Right ventricle myocardium inferior (tissue), 1 donor: ENCODE data around the gene CHAF1A. TPM values are rescaled to one million over a fixed set of nuclear protein-coding genes. Genes with fewer than 3 reads are reported as not detected.

Source experiments
- microRNA-seq: library from miRNA; unstranded; fragments of <30 nt; microRNA quantifications from one replicate; pipeline ENCODE4 v1.2.0, GENCODE V29; 2020
- total RNA-seq: library from RNA; stranded (reverse); fragmentation: NEBNext Ultra II Directional; extraction: Animal tissue kit (Norgen Biotek cat#: 25700); gene quantifications from one replicate; pipeline ENCODE4 v1.2.1, GENCODE V29; 2021
- donor health status: DM: no; HTN: yes; CAD: no; lungs with severe emphysema.

Gene CHAF1A
- total RNA-seq, 1 donor from 2014 or later, result 5.9 TPM

Small RNA genes within 50 kb of the gene (microRNA-seq; reads per million reads assigned to microRNA genes)
- gene MIR4746, result not detected

Other genes starting within 250 kb of the CHAF1A start
- not detected for gene CREB3L3, start 249.0 kb upstream of the CHAF1A start, total RNA-seq
- 10.4 TPM for gene SIRT6, start 220.1 kb upstream of the CHAF1A start, total RNA-seq
- 0.19 TPM for gene ANKRD24, start 220.0 kb upstream of the CHAF1A start, total RNA-seq
- gene EBI3, start 173.1 kb upstream of the CHAF1A start, total RNA-seq, result 0.73 TPM
- 9.2 TPM for gene YJU2, start 155.6 kb upstream of the CHAF1A start, total RNA-seq
- gene SHD, start 123.4 kb upstream of the CHAF1A start, total RNA-seq, result not detected
- not detected for gene TMIGD2, start 100.3 kb upstream of the CHAF1A start, total RNA-seq
- gene FSD1, start 98.0 kb upstream of the CHAF1A start, total RNA-seq, result not detected
- gene STAP2, start 63.8 kb upstream of the CHAF1A start, total RNA-seq, result 4.3 TPM
- gene MPND, start 59.1 kb upstream of the CHAF1A start, total RNA-seq, result 21.0 TPM
- gene SH3GL1, start 2.1 kb upstream of the CHAF1A start, total RNA-seq, result 22.0 TPM
- 119 TPM for gene UBXN6, start 55.2 kb downstream of the CHAF1A start, total RNA-seq
- gene HDGFL2, start 69.7 kb downstream of the CHAF1A start, total RNA-seq, result 28.2 TPM
- gene PLIN4, start 115.8 kb downstream of the CHAF1A start, total RNA-seq, result 241 TPM
- gene PLIN5, start 132.6 kb downstream of the CHAF1A start, total RNA-seq, result 50.4 TPM
- 0.73 TPM for gene LRG1, start 137.4 kb downstream of the CHAF1A start, total RNA-seq
- 16.7 TPM for gene SEMA6B, start 157.0 kb downstream of the CHAF1A start, total RNA-seq
- gene TNFAIP8L1, start 236.9 kb downstream of the CHAF1A start, total RNA-seq, result 4.4 TPM